NOMO-1 treated with dmso at 0.1 percent for 144 hours (cell line): ENCODE measurements around the gene ATRNL1.
A peak's percentile ranks its signal among the peaks of the same experiment; 100 is the strongest.
"Not testable (repeated sequence)": the region's sequence is repeated elsewhere in the genome, so short reads cannot be mapped to it uniquely, and the experiment has no call there.

ENCODE experiments used
- DNase-seq: peaks from one replicate; lab custom pipeline; 2025; ENCODE audit not compliant: unreplicated experiment; lab: John Stamatoyannopoulos, UW

Gene ATRNL1

GRCh38 chr10:115084277-115084850 lies 8.8 kb upstream of the ATRNL1 start:
- no peak for DNase-seq

DNA sequence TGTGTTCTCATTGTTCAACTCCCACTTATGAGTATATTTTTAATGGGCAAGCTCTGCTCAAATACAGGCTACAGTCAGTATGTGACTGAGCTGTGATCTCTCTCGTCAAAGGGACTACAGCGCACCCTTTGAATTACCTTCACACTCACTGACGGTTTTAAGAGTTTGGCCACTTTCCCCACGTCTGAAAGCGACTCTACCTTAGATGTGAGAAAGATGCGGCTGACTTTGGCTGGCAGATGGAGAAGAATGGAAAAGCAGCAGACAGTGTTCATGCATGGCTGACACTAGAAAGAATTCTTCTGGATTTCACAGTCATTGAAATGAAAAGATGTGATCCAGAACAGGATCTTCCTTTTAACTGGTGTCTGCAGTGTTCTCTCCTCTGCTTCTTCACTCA lies 2.0 kb upstream of the ATRNL1 start:
- DNase-seq: no peak

DNA sequence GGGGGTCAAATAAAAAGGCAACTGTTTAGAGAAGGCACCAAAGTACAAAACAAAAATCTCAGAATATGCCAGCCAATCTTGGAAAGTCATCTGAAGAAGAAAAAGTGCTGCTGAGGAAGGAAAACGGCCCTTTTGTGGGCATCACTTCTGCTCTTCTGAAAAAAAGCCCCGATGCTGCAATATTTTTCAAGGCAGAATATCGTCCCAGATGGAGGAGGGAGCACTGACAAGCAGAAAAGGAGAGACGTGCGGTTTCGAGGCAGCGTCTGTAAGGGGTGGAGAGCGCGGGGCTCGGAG lies 959 bp upstream of the ATRNL1 start:
- DNase-seq: no peak

- DNase-seq: no peak
These were observed 445 bp upstream of the ATRNL1 start for GRCh38 chr10:115092555-115093285.

DNA sequence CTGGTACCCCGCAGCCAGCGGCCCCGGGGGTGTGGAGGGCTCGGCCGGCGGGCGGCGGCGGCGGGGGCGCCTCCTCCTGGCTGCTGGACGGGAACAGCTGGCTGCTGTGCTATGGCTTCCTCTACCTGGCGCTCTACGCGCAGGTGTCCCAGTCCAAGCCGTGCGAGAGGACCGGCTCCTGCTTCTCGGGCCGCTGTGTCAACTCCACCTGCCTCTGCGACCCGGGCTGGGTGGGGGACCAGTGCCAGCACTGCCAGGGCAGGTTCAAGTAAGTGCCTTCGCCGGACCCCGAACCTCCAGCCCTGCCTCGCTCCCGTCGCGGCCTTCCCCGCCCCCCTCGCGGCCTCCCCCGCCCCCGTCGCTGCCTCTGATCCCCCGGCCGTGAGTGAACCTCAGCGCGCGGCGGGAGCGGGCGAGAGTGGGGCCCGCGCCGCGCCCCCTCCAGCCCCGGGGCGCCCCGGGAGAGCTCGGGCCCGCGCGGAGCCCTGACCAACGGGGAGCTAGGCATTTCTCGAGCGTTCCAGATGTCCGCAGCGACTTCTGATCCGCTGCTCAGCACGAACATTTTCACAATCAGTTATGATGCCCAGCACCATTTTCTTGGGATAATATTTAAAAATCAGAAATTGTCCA lies 727 bp downstream of the ATRNL1 start:
- no peak for DNase-seq

DNA sequence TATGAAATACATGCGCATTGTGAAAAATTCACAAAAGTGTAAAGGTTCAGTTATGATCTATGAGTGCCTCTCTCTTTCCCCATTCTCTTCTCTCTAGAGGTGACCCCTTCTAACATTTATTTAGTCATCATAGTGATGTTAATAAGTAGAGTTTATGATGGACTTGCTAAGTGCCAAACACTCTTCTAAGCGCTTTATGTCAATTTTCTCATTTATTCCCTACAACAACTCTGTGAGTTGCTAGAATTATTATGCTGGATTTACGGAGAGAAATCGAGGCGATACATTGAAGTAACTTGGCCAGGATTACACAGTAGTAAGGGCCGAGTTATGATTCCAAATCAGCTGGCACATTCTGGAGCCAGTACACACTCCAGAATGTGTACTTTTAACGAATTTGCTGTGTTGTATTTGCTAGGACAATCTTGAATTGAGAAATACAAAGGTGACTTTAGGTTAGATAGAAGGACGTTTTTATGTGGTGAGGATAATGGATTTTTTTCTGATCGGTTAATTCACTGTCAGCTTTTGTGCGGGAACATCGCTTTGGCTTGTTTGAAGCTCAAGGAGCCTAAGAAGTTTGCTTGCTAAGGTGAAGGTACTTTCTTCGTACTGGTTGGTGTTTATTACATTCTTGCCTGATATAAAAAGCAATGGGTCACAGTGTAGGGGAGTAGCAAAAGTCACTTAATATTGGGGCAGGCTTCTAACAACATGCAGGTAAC lies 1.4 kb downstream of the ATRNL1 start:
- no peak for DNase-seq

DNA sequence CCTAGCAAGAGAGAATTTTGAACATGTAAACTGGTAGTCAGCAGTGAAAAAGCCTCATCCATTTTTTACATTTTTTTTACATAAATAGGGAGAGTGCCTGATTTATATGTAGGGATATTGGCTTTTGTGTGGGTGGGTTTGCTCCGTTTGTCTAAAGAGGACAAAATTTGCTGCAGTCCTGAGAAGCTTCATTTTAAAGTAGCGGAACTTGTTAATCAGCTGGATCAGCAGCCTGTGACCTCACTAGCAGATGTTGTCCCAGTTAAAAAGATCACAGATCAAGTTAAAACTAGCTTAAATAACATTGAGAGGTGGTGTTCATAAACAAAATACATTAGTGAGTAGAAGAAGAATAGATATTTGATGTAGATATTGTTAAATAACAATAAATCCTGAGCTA lies 2.6 kb downstream of the ATRNL1 start:
- DNase-seq: no peak

DNA sequence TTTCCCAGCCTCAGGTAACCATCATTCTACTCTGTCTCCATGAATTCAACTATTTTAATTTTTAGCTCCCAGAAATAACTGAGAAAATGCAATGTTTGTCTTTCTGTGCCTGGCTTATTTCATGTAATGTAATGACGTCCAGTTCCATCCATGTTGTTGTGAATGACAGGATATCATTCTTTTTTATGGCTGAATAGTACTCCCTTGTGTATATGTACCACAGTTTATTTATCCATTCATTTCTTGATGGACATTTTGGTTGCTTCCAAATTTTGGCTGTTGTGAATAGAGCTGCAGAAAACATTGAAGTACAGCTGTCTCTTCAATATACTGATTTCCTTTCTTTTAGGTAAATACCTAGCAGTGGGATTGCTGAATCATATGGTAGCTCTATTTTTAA lies 10.5 kb downstream of the ATRNL1 start:
- DNase-seq: no peak

DNA sequence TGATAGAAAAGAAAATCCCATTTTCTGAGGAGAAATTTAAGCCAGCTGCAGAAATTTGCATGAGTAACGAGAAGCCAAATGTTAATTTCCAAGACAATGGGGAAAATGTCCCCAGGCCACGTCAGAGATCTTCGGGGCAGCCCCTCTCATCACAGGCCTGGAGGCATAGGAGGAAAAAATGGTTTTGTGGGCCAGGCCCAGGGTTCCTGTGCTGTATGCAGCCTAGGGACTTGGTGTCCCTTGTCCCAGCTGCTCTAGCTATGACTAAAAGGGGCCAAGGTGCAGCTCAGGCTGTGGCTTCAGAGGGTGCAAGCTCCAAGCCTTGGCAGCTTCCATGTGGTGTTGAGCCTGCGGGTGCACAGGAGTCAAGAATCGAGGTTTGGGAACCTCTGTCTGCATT lies 12.2 kb downstream of the ATRNL1 start:
- DNase-seq: not testable (repeated sequence)

DNA sequence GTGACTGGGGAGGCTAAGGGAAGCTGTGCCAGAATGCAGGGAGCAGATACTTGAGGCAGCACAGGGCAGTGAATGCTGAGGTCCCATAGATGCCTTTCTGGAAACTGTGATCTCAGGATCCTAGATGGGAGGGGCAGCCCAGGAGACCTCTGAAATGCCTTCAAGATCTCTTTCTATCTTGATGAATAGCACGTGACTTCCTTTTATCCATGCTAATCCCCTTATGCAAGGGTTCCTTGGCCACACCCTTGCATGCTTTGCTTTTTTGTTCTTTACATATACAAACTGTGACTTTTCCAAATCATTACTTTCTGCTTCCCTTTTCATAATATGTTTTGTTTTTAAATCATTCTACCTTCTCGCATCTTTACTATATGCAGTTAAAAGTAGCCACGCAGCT lies 14.7 kb downstream of the ATRNL1 start:
- no peak for DNase-seq

DNA sequence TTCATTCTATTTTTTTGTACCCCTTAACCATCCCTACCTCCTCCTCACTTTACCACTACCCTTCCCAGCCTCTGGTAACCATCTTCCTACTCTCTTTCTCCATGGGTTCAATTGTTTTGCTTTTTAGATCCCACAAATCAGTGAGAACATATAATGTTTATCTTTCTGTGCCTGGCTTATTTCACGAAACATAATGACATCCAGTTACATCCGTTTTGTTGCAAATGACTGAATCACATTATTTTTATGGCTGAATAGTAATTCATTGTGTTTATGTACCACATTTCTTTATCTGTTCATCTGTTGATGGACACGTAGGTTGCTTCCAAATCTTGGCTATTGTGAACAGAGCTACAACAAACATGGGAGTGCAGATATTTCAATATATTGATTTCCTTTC lies 24.1 kb downstream of the ATRNL1 start:
- no peak for DNase-seq

DNA sequence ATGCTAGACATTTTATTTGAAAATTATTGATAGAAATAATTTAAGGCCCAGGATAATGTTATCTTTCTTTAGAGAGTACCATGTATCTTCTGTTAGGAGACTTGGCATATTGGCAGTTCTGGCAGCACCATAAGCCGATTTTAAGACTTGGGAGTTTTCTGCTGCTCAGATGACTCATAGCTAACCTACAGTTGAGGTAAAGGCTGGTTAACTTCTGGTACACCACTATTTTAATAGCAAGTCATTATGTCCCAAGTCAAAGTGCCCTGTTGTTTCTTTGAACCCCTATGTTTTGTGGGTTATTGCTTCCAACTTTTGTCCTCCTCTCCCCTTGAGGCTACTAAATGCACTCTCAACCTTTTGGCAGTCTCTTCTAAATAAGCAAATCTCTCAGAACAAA lies 25.2 kb downstream of the ATRNL1 start:
- DNase-seq: no peak

GRCh38 chr10:115125505-115125904 lies 32.3 kb downstream of the ATRNL1 start:
- DNase-seq: no peak

- no peak for DNase-seq
These were observed 36.6 kb downstream of the ATRNL1 start for GRCh38 chr10:115129752-115130151.

DNA sequence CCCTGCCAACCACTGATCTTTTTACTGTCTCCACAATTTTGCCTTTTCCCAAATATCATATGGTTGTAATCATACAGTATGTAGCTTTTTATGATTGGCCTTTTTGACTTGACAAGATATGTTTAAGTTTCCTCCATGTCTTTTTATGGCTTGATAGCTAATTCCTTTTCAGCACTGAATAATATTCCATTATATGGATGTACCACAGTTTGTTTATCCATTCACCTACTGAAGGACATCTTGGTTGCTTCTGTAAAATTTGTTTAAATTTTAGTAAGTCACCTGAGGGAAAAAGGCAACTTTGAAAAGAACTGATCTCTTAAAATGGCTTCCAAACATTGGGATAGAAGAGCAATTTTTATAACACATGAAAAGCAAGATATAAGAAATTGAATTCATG lies 43.5 kb downstream of the ATRNL1 start:
- no peak for DNase-seq

DNA sequence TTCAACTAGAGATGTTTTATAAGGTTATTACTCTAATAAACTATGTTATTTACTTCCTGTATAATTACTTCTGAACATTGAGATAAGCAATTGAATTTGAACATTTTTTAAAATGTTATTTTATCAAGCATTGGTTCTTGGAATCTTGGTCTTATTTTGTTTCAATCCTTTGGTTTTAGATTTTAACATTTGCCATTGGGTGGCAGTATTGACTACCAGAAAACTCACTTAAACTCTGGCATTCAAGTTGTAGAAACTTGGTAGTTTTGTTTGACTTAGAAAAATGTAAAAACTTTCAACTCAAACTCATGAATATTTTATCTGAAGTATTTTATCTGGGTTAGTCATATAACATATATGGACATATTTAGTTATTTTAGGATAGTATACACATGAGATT lies 48.1 kb downstream of the ATRNL1 start:
- no peak for DNase-seq

GRCh38 chr10:115157357-115157756 lies 64.2 kb downstream of the ATRNL1 start:
- no peak for DNase-seq

DNA sequence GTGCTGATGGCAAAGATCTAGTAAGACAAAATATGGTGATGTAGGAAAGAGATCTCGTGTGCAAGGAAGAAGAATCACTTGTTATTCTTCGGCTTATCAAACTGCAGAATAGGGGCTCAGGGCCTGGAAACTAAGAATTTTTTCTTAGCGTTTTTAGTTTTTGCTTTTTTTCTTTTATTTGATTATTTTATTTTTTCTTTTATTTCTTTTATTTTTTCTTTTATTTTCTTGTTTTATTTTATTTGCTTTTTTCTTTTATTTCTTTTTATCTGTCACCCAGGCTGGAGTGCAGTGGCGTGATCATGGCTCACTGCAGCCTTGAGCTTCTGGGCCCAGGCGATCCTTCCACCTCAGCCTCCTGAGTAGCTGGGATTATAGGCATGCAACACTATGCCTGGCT lies 70.0 kb downstream of the ATRNL1 start:
- DNase-seq: no peak

DNA sequence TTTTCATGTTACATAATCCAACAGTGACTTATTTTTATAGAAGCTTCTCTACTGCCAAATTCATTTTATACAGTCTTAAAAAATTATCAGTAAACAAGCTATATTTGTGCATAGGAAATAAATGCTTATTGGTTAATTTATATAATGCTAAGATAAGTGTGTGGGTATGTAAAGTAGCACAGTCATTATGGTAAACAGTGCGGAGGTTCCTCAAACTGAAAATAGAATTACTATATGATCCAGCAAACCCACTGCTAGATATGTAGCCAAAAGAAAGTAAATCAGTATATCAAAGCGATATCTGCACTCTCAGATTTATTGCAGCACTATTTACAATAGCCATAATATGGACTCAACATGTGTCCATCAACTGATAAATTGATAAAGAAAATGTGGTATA lies 71.1 kb downstream of the ATRNL1 start:
- DNase-seq: no peak

DNA sequence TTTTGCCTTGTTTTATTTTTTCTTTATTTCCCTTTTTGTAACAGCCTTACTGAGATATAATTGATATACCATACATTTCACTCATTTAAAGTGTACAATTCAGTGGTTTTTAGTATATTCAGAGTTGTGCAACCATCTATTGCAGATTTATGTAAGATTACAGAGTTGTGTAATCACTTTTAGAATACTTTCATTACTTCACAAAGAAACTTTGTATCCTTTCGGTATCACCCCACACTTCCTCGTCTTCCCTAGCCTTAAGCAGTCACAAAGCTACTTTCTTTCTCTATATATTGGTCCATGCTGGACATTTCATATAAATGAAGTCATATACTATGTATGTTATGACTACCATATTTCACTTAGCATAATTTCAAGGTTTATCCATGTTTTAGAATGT lies 74.6 kb downstream of the ATRNL1 start:
- peak; percentile 9 for DNase-seq

DNA sequence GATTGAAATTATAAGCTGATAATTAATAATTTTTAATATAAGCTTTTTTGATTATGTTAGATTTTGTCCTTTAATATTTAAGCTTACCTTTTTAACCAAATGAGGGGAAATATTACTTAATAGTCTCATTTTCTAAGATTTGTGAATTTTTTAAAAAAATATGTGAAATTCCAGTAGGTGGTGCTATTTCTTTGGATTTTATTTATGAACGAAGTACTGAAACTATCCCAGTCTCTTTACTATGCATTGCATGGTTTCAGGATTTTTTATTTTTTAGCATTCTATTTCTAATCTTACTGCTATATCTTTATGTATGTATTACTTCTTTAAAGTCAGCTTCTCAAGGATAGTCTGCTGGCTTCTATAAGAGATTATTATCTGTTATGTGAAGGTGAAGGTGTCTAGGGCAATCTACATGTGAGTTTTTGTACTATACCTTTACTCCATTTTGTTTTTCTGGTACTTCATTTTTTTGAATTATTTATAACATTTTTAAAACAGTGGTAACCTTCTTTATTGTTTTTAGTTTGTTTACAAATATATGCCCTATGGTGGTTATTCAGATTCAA lies 78.3 kb downstream of the ATRNL1 start:
- DNase-seq: no peak

GRCh38 chr10:115173915-115174443 lies 80.8 kb downstream of the ATRNL1 start:
- no peak for DNase-seq
